HG03354 (cell line): Measurements from ENCODE around the gene VMP1.
"Not testable (repeated sequence)": the region's sequence is repeated elsewhere in the genome, so short reads cannot be mapped to it uniquely, and the experiment has no call there.

Source experiments
- ATAC-seq: cut with Tn5 transposase; IDR thresholded peaks from one replicate; pipeline ENCODE4 v1.9.1; 2021; ENCODE audit warnings: mild to moderate bottlenecking; ENCODE audit not compliant: unreplicated experiment, poor library complexity, severe bottlenecking

VMP1 gene

GRCh38 chr17:59752446-59752845 is 45.0 kb downstream of the VMP1 start:
- no peak for ATAC-seq

GRCh38 chr17:59752922-59753321 is 45.5 kb downstream of the VMP1 start:
- no peak for ATAC-seq

GRCh38 chr17:59753522-59754467 is 46.3 kb downstream of the VMP1 start:
- no peak for ATAC-seq

- no peak for ATAC-seq
Measured at GRCh38 chr17:59754552-59754951, 47.1 kb downstream of the VMP1 start.

GRCh38 chr17:59755069-59755468 is 47.6 kb downstream of the VMP1 start:
- ATAC-seq, result not testable (repeated sequence)

GRCh38 chr17:59756236-59756818 is 48.9 kb downstream of the VMP1 start:
- ATAC-seq, result no peak

GRCh38 chr17:59757043-59757442 is 49.6 kb downstream of the VMP1 start:
- no peak for ATAC-seq

- no peak for ATAC-seq
Measured at GRCh38 chr17:59757470-59757869, 50.0 kb downstream of the VMP1 start.

GRCh38 chr17:59757881-59758385 is 50.5 kb downstream of the VMP1 start:
- ATAC-seq, result no peak

GRCh38 chr17:59758998-59759651 is 51.7 kb downstream of the VMP1 start:
- not testable (repeated sequence) for ATAC-seq

GRCh38 chr17:59760160-59760559 is 52.7 kb downstream of the VMP1 start:
- ATAC-seq, result no peak

GRCh38 chr17:59761385-59762048 is 54.1 kb downstream of the VMP1 start:
- ATAC-seq, result no peak

- no peak for ATAC-seq
Measured at GRCh38 chr17:59762049-59762823, 54.8 kb downstream of the VMP1 start.

GRCh38 chr17:59762824-59763374 is 55.4 kb downstream of the VMP1 start:
- no peak for ATAC-seq

- ATAC-seq, result no peak
Measured at GRCh38 chr17:59763861-59764260, 56.4 kb downstream of the VMP1 start.

GRCh38 chr17:59764292-59764741 is 56.9 kb downstream of the VMP1 start:
- ATAC-seq, result no peak

GRCh38 chr17:59765038-59765437 is 57.6 kb downstream of the VMP1 start:
- ATAC-seq, result no peak

GRCh38 chr17:59766491-59766890 is 59.0 kb downstream of the VMP1 start:
- no peak for ATAC-seq

GRCh38 chr17:59767176-59767575 is 59.7 kb downstream of the VMP1 start:
- ATAC-seq, result no peak
